Skin epidermis (tissue), 12 donors: Measurements from ENCODE around the gene ZFHX3.

ENCODE experiments used
- H3K27ac ChIP-seq, 21 experiments: fragments of 200-600 bp; sonication (generic) in 11 of 21; one replicate each; pipeline ENCODE4 v1.5.0; 2020; ENCODE audit warnings: mild to moderate bottlenecking in 3 of 21, inconsistent platforms in 2 of 21, moderate library complexity in 2 of 21
- H3K4me3 ChIP-seq, 7 experiments: fragments of 200-600 bp; sonication (generic) in 2 of 7; one replicate each; pipeline ENCODE4 v1.5.0; 2020; ENCODE audit warnings: inconsistent platforms in 2 of 7, mild to moderate bottlenecking in 2 of 7, moderate library complexity in 1 of 7

The ZFHX3 gene

DNA sequence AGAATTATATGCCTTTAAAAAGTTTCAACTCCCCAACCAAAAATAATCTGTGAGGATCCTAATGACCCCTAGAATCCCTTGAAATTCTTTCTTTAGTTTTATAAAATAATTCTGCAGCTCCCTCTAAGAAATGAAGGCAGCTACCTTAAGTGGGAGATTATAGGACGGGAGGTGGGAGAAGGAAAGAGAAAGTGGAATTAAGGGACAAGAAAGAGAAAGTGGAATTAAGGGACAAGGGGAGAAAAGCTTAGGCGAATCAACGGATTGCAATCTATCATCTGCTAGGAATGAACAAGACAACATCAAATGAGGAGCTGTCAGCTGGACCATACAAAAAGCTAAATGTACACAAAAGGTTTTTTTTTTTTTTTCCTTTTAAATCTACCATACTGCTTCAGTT lies 262.0 kb downstream of the ZFHX3 start:
- H3K4me3 ChIP-seq, result no peak overlapping the region
- H3K27ac ChIP-seq, result peak overlapping the region in 1 of 21 experiments; percentile 45

DNA sequence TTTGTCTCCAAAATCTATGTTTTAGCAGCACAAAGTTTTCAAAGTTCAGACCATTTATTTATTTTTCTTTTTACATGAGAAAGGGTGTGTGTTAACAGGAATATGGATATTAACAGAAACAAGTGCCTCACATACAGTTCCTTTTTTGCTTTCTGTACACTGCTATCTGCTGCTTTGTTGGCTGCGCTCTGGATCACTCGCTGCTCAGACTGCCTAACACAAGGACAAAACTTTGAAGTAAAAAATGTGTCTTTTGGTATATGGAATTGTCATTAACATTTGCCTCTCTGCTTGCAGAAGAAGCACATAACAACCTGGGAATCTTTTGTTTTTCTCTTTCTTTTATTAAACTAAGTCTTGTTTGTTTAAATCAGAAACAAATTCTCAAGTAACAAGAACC lies 262.8 kb downstream of the ZFHX3 start:
- Histone ChIP-seq H3K27ac (peak overlapping the region in 1 of 21 experiments; percentile 45), H3K4me3 (no peak overlapping the region)

DNA sequence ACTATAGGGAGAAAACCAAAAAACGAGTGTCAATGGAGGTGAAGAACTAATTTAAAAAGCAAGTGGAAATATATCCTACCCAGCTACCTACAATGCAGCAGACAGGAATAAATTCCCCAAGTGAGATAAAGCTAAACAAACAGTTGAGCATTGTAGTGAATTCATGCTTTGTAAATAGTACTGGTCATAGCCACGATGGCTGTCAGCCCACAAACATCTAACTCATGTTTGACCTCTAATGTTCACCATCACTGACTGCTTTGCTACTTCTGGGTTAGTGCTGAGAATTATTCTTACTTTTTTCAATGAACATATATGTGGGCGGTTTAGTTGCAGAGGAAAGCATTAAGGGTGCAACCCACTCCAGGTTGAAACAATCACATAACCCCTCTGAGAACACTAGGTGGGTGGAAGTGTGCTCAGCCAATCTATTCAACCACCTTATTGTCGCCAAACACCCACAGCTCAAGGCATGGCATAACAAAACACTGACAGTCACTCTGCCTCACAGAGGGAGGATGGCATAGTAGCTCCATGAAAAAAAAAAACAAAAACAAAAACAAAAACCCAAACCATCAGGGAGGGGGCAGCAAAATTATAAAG lies 264.1 kb downstream of the ZFHX3 start:
- Histone ChIP-seq H3K4me3 (no peak overlapping the region), H3K27ac (no peak overlapping the region)

DNA sequence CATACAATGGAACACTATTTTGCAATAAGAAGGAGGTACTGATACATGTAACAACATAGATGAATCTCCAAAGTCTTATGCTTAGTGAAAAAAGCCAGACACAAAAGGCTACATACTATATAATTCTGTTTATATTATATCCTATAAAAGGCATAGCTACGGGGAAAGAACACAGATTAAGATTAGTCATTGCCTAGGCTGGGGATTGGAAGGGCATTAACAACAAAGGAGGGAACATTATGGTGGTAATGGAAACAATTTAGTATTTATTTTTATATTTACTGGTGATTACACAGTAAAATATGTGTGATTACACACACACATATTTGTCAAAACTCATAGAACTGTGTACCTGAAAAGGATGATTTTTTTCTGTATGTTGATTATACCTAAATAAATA lies 278.1 kb downstream of the ZFHX3 start:
- no peak overlapping the region for H3K4me3 ChIP-seq
- H3K27ac ChIP-seq, result no peak overlapping the region

DNA sequence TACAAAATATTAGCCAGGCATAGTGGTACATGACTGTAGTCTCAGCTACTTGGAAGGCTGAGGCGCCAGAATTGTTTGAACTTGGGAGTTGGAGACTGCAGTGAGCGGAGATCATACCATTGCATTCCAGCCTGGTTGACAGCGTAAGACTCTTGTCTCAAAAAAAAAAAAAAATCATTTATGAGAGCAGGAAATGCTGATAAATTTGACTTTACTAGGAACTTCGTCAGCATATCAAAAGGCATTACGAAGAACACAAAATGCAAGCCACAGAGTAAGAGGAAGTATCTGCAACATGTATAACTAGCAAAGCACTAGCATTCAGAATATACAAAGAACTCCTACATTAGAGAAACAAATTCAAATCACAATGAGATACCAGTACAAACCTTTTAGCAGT lies 279.3 kb downstream of the ZFHX3 start:
- Histone ChIP-seq H3K4me3 (no peak overlapping the region), H3K27ac (no peak overlapping the region)

DNA sequence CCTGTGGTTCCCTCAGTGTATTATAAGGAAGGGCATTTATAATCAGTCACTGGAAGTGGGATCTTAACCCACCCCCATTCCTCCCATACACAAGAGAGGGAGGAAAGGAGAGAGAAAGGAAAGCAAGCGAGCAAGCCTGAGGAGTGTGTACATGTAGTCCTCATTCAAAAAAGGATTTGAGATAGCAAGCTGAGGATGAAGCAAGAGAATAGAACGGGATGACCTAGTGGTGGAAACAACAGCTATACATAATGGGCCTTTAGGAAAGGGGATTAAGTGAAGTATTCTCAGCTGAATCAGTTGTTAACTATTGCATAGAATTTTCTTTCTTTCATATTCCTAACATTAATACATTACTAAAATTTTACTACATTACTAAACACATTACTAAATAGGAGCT lies 281.4 kb downstream of the ZFHX3 start:
- Histone ChIP-seq H3K4me3 (no peak overlapping the region), H3K27ac (no peak overlapping the region)

DNA sequence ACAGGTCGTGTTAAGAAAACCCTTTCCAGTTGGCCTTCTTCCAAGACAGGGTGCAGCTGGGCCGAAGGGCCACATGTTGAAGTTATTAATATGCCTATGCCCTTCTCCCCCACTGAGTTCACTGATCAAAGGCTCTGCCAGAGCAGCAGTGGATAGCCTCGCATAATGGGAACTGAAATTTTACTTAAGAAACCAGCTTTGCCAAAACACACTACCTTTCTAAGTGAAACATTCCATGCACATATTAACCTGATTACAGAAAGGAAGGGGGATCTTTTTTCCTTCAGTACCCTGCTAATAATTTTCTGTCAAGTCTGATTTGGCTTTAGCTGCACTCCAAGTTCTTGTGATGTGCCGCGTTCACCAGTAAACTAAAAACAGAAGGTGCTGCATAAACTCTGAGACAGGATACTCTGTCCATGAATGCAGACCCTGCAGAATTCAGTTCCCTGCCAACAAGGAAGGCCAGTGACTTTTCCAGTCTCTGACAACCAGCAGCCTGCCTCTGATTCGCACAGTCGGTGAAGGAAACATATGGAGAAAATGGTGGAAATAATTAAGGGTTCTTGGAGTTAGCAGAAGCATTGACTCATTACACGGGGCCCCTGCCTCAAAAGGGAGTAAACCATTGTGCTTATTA lies 283.8 kb downstream of the ZFHX3 start:
- Histone ChIP-seq H3K27ac (no peak overlapping the region), H3K4me3 (no peak overlapping the region)

DNA sequence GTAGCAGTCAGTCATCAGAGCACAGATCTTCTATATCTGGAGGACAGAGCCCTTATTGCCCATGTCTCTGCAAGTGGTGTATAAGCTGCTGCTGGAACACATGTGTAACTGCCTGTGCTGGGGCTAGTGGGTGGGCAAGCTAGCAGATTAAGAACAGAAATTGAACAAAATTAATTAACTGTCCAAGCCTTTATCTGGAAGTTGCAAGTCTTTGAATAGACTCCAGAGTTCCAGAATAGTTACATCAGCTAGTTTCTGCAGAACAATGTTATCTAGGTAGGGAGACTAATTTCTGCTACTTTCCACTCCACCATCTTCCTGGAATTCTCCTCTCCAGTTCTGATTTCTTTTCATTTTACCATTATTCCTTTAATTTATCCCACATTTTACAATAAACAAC lies 287.3 kb downstream of the ZFHX3 start:
- Histone ChIP-seq H3K4me3 (no peak overlapping the region), H3K27ac (no peak overlapping the region)

DNA sequence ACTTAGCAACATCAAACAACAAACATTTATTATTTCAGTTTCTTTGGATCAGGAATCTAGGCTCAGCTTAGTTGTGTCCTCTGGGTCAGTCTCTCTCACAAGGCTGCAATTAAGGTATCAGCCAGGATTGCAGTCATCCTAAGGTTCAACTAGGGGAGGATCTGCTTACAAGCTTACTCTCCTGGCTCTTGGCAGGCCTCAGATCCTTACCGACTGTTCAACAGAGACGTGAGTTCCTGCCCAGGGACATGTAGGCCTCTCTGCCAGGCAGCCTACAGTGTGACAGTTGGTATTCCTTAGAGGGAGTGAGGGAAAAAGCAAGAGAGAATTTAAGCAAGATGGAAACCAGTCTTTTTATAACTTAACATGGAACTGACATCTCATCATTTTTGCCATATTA lies 294.0 kb downstream of the ZFHX3 start:
- Histone ChIP-seq H3K4me3 (no peak overlapping the region), H3K27ac (no peak overlapping the region)

DNA sequence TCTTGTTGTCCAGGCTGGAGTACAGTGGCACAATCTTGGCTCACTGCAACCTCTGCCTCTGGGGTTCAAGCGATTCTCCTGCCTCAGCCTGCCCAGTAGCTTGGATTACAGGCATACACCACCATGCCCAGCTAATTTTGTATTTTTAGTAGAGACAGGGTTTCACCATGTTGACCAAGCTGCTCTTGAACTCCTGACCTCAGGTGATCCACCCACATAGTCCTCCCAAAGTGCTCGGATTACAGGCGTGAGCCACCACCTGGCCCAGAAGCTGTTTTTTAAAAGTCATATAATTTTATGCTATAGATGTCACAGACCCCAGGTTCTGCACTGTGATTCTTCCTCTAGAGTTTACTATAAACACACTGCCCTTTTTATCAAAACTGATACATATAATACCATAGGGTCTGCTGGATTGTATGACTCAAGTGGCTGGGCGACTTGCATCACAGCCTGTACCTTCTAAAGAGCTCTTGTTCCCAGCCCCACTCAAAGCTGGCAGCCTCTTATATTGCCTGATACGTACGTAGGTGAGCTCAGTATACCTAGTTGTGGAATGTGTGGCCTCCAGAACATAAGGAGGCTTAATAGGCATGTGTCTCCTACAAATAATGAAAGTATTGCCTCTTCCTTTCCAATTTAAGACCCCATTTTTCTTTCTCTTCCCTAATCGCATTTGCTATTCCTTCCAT lies 295.8 kb downstream of the ZFHX3 start:
- no peak overlapping the region for H3K27ac ChIP-seq

DNA sequence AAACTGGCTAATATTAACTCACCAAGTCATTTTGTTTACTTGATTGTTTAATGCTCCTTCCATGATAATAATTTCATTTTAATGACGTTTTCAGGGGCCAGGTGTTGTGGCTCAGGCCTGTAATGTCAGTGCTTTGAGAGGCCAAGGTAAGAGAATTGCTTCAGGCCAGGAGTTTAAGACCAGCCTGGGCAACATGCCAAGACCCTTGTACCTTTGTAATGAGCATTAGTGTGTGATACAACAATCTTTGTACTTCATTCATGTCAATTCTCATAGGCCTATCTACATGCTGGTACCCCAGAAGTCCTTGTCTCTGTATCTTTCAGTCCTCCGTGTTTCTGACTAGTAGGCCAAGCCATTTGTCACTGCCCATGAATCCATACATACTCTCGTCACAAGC lies 296.9 kb downstream of the ZFHX3 start:
- no peak overlapping the region for H3K27ac ChIP-seq
- no peak overlapping the region for H3K4me3 ChIP-seq

More for the DNA sequence above, 295.8 kb downstream of the ZFHX3 start:
- H3K4me3 ChIP-seq, result no peak overlapping the region

DNA sequence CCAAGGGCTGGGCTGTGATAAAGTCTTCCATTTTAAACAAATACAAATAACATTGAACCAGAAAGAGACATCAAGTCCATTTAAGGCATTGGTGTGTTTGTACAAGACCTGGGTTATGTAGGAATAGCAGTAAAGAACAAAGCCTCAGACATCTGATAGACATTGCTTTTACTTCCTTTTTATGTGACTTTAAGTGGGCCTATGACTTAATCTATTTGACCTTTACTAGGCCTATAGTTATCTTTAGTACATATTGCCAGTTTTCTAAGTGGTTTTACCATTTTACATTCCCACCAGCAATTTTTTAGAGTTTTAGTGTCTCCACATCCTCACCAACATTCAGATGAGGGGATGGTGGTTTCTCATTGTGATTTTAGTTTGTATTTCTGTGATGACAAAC lies 298.8 kb downstream of the ZFHX3 start:
- H3K27ac ChIP-seq, result no peak overlapping the region
- no peak overlapping the region for H3K4me3 ChIP-seq

DNA sequence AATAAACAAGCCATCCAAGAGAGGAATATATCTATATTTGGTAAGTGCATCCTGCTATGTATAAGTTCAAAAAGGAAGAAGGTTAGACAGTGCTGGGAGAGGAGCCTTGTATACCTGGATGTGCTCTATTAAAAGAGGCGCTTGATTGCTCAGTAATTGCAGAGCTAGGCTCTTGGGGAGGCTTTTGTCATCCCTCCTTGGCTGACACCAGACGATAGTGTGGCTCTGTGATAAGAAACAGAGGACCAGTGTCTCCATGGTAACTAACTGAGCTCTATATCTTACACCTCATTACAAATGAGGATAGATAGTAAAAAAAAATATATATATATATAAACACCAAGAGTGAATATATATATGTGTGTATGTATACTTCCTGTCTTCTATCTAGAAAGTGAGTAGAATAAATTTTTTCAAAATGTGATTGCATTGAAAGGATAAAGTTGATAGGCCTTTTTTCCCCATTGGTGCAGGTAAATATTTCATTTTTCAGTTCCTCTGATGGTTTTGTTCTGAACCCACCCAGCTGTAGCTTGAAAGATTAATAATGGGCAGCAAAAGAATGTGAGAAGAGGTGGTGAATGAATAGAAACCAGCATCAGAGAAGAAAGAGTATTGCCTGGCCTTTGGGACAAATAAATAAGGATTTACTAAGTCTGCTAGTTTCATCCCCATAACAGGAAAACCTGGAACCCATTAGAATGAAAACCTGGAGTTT lies 303.7 kb downstream of the ZFHX3 start:
- Histone ChIP-seq H3K4me3 (no peak overlapping the region), H3K27ac (no peak overlapping the region)

DNA sequence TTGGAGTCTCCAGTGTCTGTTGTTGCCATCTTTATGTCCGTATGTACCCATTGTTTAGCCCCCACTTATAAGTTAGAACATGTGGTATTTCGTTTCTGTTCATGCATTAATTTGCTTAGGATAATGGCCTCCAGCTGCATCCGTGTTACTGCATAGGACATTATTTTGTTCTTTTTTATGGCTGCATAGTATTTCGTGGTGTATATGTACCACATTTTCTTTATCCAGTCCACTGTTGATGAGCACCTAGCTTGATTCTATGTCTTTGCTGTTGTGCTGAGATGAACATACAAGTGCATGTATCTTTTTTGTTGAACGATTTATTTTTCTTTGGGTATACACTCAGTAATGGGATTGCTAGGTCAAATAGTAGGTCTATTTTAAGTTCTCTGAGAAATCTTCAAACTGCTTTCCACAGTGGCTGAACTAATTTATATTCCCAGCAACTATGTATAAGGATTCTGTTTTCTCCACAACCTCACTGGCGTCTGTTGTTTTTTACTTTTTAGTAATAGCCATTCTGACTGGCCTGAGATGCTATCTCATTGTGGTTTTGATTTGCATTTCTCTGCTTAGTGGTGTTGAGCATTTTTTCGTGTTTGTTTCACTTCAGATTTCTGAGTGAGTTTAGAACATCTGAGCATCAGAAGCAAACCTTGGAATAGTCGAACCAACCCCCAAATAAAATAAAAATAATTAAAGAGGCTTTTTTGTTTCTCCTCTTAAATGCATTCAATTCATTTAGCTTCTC lies 304.7 kb downstream of the ZFHX3 start:
- Histone ChIP-seq H3K27ac (no peak overlapping the region), H3K4me3 (no peak overlapping the region)

DNA sequence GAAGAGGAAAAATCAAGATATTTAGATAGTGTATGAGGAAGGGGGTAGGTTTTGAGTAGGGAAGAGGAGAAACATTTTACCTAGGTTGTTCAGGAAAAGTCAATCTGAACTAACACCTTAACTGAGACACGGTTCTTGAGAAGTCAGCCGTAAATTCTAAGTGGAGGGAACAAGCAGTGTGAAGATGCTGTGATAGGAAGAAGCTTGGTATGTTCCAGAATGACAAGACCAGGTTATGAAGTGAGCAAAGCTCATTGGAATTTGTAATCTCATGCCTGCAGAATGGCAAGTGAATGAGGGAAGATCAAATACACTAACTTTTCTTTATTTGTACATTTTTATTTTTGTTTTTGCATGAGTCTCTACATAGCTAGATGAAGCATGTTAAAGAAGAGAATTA lies 307.6 kb downstream of the ZFHX3 start:
- Histone ChIP-seq H3K4me3 (no peak overlapping the region), H3K27ac (no peak overlapping the region)

DNA sequence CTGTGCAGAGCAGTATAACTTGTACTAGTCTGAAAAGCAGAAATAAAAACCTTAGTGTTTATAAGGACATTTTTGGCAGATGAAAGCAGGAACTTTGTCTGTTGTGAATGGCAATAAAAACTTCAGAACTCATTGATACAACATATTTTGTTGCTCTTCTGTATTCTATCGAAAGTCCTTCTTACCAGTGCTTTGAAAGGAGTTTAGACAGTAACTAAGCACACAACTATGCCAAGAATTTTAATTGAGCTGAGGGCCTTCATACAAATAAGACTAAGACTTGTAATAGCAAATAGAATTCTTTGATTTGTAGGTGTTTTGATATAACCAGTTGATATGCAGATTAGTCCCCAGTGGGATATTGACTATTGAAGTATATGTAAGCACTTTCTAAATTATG lies 308.4 kb downstream of the ZFHX3 start:
- no peak overlapping the region for H3K27ac ChIP-seq

DNA sequence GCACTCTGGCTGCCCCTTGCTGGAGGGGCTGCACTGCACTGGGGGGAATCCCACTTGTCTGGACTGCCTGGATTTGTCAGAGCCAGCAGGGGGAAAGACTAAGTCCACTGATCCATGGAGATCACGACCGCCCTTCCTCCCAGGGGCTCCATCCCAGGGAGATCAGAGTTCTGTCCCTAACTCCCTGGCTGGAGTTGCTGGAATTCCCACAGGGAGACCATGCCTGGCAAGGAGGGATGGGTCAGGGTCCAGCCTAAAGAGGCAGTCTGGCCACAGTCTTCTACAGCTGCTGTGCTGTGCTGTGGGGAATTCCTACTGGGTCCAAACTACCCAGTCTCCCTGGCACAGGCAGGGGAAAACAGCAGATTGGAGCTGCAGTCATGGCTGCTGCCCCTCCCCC lies 311.9 kb downstream of the ZFHX3 start:
- Histone ChIP-seq H3K27ac (no peak overlapping the region), H3K4me3 (no peak overlapping the region)

More for the DNA sequence above, 308.4 kb downstream of the ZFHX3 start:
- H3K4me3 ChIP-seq, result no peak overlapping the region
